Femur (tissue), 1 donor: ENCODE results near the gene LINC00305.

Experiments
- DNase-seq: peaks from one replicate; pipeline ENCODE4 v3.0.0-alpha.2; 2017

The LINC00305 gene

GRCh38 chr18:64111950-64112349, 36.9 kb downstream of the LINC00305 start:
- DNase-seq = no peak

- no peak for DNase-seq
Observed at GRCh38 chr18:64110692-64111480, 38.0 kb downstream of the LINC00305 start.

GRCh38 chr18:64103986-64104385, 44.9 kb downstream of the LINC00305 start:
- no peak for DNase-seq

- DNase-seq = no peak
Observed at GRCh38 chr18:64100116-64100922, 48.6 kb downstream of the LINC00305 start.

- no peak for DNase-seq
Observed at GRCh38 chr18:64099244-64099643, 49.6 kb downstream of the LINC00305 start.

GRCh38 chr18:64097497-64097896, 51.4 kb downstream of the LINC00305 start:
- no peak for DNase-seq

GRCh38 chr18:64095056-64095455, 53.8 kb downstream of the LINC00305 start:
- DNase-seq = no peak

GRCh38 chr18:64094210-64094609, 54.7 kb downstream of the LINC00305 start:
- DNase-seq = no peak

GRCh38 chr18:64091526-64091925, 57.4 kb downstream of the LINC00305 start:
- DNase-seq = no peak

- no peak for DNase-seq
Observed at GRCh38 chr18:64090876-64091275, 58.0 kb downstream of the LINC00305 start.

- no peak for DNase-seq
Observed at GRCh38 chr18:64083916-64084315, 65.0 kb downstream of the LINC00305 start.

- DNase-seq = no peak
Observed at GRCh38 chr18:64082513-64082912, 66.4 kb downstream of the LINC00305 start.

GRCh38 chr18:64082054-64082453, 66.8 kb downstream of the LINC00305 start:
- no peak for DNase-seq

- DNase-seq = no peak
Observed at GRCh38 chr18:64073971-64074370, 74.9 kb downstream of the LINC00305 start.

- DNase-seq = no peak
Observed at GRCh38 chr18:64055019-64055418, 93.9 kb downstream of the LINC00305 start.

- no peak for DNase-seq
Observed at GRCh38 chr18:64053246-64053645, 95.6 kb downstream of the LINC00305 start.

- DNase-seq = no peak
Observed at GRCh38 chr18:64052772-64053171, 96.1 kb downstream of the LINC00305 start.

- DNase-seq = no peak
Observed at GRCh38 chr18:64044616-64045015, 104.3 kb downstream of the LINC00305 start.

GRCh38 chr18:64042728-64043358, 106.0 kb downstream of the LINC00305 start:
- DNase-seq = no peak

GRCh38 chr18:64037812-64038414, 111.0 kb downstream of the LINC00305 start:
- DNase-seq = no peak

- DNase-seq = no peak
Observed at GRCh38 chr18:64032312-64032711, 116.6 kb downstream of the LINC00305 start.

- no peak for DNase-seq
Observed at GRCh38 chr18:64031411-64031810, 117.5 kb downstream of the LINC00305 start.
